ENCODE data around the gene TMIGD3.

Gene TMIGD3

GRCh38 chr1:111474106-111474505 is 29.3 kb downstream of the TMIGD3 start:
- no peak for DNase-seq

GRCh38 chr1:111471538-111471937 is 31.9 kb downstream of the TMIGD3 start:
- DNase-seq, result no peak

GRCh38 chr1:111471012-111471411 is 32.4 kb downstream of the TMIGD3 start:
- DNase-seq, result no peak

GRCh38 chr1:111470596-111470995 is 32.8 kb downstream of the TMIGD3 start:
- no peak for DNase-seq

GRCh38 chr1:111469539-111469938 is 33.9 kb downstream of the TMIGD3 start:
- DNase-seq, result no peak

- no peak for DNase-seq
Observed at GRCh38 chr1:111468717-111469100, 34.7 kb downstream of the TMIGD3 start.

- no peak for DNase-seq
Observed at GRCh38 chr1:111467865-111468716, 35.3 kb downstream of the TMIGD3 start.

GRCh38 chr1:111466480-111466879 is 37.0 kb downstream of the TMIGD3 start:
- DNase-seq, result no peak

- no peak for DNase-seq
Observed at GRCh38 chr1:111465754-111466153, 37.7 kb downstream of the TMIGD3 start.

- DNase-seq, result no peak
Observed at GRCh38 chr1:111463029-111463683, 40.3 kb downstream of the TMIGD3 start.

- DNase-seq, result no peak
Observed at GRCh38 chr1:111462370-111463028, 40.9 kb downstream of the TMIGD3 start.

GRCh38 chr1:111461765-111462164 is 41.7 kb downstream of the TMIGD3 start:
- no peak for DNase-seq

GRCh38 chr1:111455642-111456031 is 47.8 kb downstream of the TMIGD3 start:
- no peak for DNase-seq

- no peak for DNase-seq
Observed at GRCh38 chr1:111454859-111455641, 48.4 kb downstream of the TMIGD3 start.

GRCh38 chr1:111453706-111454105 is 49.7 kb downstream of the TMIGD3 start:
- no peak for DNase-seq

- DNase-seq, result no peak
Observed at GRCh38 chr1:111452581-111452980, 50.9 kb downstream of the TMIGD3 start.

GRCh38 chr1:111450185-111450584 is 53.2 kb downstream of the TMIGD3 start:
- no peak for DNase-seq

- DNase-seq, result no peak
Observed at GRCh38 chr1:111449703-111450017, 53.8 kb downstream of the TMIGD3 start.

- DNase-seq, result peak; percentile 90
Observed at GRCh38 chr1:111448918-111449702, 54.3 kb downstream of the TMIGD3 start, which contains the start of the genes ATP5PB and WDR77. ATP5PB (plus strand) TSS chr1:111449464; CDS start chr1:111449542, 78 bp downstream. WDR77 (minus strand) TSS chr1:111449256; CDS start chr1:111449169, 87 bp downstream.

GRCh38 chr1:111448482-111448917 is 54.9 kb downstream of the TMIGD3 start:
- no peak for DNase-seq

- DNase-seq, result no peak
Observed at GRCh38 chr1:111446967-111447892, 56.2 kb downstream of the TMIGD3 start.

Data from activated CD8-positive, alpha-beta memory T cell treated with anti-CD3 and anti-CD28 coated beads for 24 hours (primary cell).